Omental fat pad (tissue), 4 donors: ENCODE results near the gene CDK5RAP2. TPM values are rescaled to one million over a fixed set of nuclear protein-coding genes. Genes with fewer than 3 reads are reported as not detected.

Experiments
- ATAC-seq: fragments of 150-250 bp; one replicate; pipeline ENCODE4 v1.9.1; 2016; ENCODE audit warnings: mild to moderate bottlenecking, moderate library complexity; ENCODE audit not compliant: low FRiP score
- DNase-seq: peaks from one replicate; pipeline ENCODE4 v3.0.0-alpha.2; 2019; ENCODE audit warnings: low spot score
- CTCF ChIP-seq, 3 donors: fragments of 450-650 bp; IDR thresholded peaks; one replicate each; pipeline ENCODE4 v1.5.1; 2016 to 2017; ENCODE audit warnings: antibody characterized with exemption in 3 of 3, mild to moderate bottlenecking in 3 of 3, moderate library complexity in 2 of 3
- total RNA-seq, 4 donors: library from RNA; depleted of rRNA; stranded (reverse); fragments of >200 nt; gene quantifications; one replicate each; pipeline ENCODE4 v1.1.0, GENCODE V29; 2016

CDK5RAP2 gene
- total RNA-seq, 4 donors from 2014 or later: 32.8 to 47.6 (median 39.4) TPM

GRCh38 chr9:120528829-120529228, 51.1 kb downstream of the CDK5RAP2 start:
- ATAC-seq (no peak), DNase-seq (no peak)
- TF ChIP-seq CTCF (IDR thresholded peaks at IDR 0.05): no peak

- no peak for ATAC-seq
- no peak for DNase-seq
- TF ChIP-seq CTCF (IDR thresholded peaks at IDR 0.05): no peak
These were observed 51.6 kb downstream of the CDK5RAP2 start for GRCh38 chr9:120528327-120528726.

DNA sequence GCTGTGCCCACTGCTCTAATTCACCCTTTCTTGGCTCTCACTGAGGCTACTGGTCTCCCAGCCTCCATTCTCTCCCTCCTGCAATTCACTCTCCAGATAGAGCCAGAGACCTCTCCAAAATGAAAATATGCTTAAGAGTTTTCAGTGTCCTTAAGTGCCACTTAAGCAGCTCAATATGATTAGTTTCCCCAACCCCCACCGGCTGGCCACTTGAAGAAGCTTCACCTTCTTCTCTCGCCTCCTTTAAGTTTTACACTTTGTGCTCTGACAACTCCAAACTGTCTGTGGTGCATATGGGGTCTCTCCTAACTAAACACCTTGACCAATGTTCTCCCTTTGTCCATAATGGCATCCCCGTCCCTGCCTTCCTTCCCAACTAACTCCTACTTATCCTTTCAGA, 53.4 kb downstream of the CDK5RAP2 start:
- ATAC-seq: no peak
- TF ChIP-seq CTCF (IDR thresholded peaks at IDR 0.05): no peak
- DNase-seq: no peak

- ATAC-seq (no peak), DNase-seq (no peak)
- TF ChIP-seq CTCF (IDR thresholded peaks at IDR 0.05): no peak
These were observed 55.1 kb downstream of the CDK5RAP2 start for GRCh38 chr9:120524863-120525262.

DNA sequence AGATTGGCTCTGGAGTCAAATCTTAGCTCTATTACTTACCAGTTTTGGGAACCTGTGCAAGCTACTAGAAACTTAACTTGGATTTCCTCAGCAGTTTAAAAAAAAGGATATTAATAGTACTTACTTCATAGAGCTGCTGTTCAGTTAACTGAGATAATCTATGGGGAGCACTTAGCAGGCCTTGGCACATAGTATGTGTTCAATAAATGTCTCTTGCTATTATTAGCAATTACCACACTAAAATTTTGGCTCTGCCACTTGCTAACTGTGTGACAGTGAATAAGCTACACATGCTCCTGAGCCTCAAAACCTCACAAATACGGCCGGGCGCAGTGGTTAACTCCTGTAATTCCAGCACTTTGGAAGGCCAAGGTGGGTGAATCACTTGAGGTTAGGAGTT, 55.9 kb downstream of the CDK5RAP2 start:
- ATAC-seq (no peak), DNase-seq (no peak)
- no peak for TF ChIP-seq CTCF (IDR thresholded peaks at IDR 0.05)

GRCh38 chr9:120522558-120522957, 57.4 kb downstream of the CDK5RAP2 start:
- ATAC-seq: no peak
- TF ChIP-seq CTCF (IDR thresholded peaks at IDR 0.05): no peak
- no peak for DNase-seq

DNA sequence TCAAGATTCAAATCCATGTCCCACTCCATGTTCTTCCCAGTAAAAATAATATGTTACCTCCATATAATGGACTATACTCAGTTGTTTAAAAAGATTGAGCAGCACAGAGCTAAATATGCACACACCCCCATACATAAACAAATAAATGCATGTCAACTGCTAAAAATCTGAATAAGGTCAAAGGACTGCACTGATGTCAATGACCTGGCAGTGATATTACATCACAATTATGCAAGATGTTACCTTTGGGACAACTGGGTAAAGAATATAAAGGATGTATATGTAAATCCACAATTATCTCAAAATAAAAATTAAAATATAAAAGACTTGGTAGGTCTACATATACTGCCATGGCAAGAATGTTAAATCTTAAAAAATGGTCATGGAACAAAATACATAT, 57.9 kb downstream of the CDK5RAP2 start:
- ATAC-seq (no peak), DNase-seq (no peak)
- no peak for TF ChIP-seq CTCF (IDR thresholded peaks at IDR 0.05)
